Left hindlimb (tissue), 1 donor: ENCODE data around the gene GPR179.

Source experiments
- DNase-seq: peaks from one replicate; pipeline ENCODE4 v3.0.0-alpha.2; 2018

GPR179 gene

DNA sequence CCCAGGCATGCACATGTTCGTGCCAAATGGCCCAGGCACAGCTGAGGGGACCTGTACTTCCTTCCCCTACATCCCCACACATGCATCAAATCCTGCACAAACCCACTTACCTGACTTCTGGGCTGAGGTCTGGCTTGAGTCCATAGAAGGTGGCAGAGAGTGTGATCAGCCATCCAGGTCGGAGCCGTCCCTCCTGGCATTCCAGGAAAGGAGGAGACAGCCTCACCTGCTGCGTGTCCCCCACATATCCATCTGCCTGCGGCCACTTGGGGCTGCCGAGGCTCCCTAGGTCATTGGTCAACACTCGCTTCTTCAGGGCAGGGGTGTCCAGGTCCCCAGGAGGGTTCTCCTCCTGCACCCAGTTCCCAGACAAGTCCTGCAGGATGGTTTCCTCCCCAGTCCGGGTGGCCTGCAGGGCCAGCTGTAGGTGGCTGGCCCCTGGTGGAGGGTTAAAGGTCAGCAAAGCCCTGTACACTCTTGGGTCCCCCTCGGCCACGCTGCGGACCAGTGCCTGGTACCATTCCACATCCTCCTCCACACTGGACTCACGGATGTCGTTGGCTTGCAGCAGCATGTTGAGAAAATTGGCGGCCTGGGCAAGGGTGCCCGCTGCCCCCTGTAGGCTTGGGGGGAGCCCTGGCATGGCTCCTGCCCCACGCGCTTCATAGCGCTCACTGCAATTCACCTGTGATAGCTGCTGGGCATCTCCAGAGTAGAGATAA is 709 bp downstream of the GPR179 start:
- no peak for DNase-seq

GRCh38 chr17:38341035-38341721 is 2.6 kb downstream of the GPR179 start:
- no peak for DNase-seq

GRCh38 chr17:38339891-38340290 is 3.9 kb downstream of the GPR179 start:
- no peak for DNase-seq

DNA sequence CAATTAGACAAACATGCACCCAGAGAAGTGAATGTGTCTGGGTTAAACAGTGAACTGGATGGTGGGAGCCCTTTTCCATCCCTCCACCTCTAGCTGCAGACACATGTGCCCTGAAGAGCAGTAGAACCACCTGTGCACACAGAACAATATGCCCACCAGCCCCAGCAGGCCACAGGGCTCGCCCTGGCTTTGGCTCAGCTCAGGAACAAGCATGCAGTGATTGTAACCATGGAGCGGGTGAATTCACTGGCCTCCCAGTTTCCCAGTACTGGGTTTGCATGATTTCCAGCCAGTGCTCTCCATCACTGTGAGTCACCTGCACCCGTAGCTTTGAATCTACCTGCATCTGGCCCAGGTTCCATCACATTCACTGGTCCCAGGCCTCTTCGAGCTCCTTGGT is 5.2 kb downstream of the GPR179 start:
- no peak for DNase-seq

DNA sequence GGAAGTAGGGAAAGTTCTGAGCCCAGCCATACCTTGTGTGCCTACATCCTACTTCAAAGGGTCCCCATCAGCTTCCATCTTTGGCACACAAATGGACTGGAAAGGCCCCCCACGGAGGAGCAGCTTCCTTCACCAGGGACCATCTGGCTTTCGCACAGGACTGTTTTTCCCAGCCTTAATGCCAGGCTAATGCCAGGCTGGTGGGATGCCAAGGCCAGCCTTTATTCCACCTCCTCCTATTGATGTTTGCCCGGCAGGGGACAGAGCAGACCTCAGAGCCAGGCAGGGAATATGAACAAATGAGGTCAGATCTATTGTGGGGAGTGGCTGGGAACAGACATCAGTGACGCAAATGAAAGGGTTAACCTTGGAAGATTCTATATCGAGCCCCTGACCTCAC is 5.7 kb downstream of the GPR179 start:
- DNase-seq, result no peak

DNA sequence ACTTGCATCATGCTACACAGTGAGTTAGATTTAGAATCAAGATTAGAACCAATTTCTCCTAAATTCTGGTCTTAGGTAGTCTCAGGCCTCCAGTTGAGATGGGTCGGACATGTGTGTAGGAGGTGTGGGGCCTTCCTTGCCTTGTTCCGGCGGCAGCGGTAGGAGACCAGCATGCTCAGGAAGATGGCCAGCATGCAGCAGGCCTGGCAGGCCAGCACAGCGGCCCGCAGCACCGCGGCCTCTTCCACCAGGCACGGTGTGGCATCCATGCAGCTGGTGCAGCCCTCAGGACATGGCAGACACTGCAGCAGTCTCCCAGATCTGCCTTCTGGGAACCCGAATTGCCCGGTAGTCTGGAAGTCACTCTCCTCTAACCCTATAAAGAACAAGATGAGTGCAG is 6.9 kb downstream of the GPR179 start:
- DNase-seq, result no peak

GRCh38 chr17:38334480-38335364 is 9.0 kb downstream of the GPR179 start:
- peak; percentile 8 for DNase-seq

- DNase-seq, result no peak
These were observed 10.0 kb downstream of the GPR179 start for GRCh38 chr17:38333635-38334295.

DNA sequence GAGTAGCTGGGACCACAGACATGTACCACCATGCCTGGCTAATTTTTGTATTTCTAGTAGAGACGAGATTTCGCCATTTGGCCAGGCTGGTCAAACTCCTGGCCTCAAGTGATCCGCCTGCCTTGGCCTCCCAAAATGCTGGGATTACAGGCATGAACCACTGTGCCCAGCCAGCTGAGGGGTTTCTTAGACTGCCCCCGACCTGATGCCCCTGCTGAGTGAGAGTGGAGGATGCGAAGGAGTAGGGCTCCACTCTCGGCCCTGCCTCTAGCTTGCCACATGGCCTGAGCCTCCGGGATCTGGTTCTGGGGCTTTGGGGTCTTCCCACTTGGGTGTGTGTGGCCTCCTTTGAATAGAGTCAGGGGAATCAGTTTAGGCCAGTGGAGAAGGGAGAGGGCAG is 11.0 kb downstream of the GPR179 start:
- DNase-seq, result peak; percentile 5

- DNase-seq, result no peak
These were observed 12.8 kb downstream of the GPR179 start for GRCh38 chr17:38330941-38331411.

DNA sequence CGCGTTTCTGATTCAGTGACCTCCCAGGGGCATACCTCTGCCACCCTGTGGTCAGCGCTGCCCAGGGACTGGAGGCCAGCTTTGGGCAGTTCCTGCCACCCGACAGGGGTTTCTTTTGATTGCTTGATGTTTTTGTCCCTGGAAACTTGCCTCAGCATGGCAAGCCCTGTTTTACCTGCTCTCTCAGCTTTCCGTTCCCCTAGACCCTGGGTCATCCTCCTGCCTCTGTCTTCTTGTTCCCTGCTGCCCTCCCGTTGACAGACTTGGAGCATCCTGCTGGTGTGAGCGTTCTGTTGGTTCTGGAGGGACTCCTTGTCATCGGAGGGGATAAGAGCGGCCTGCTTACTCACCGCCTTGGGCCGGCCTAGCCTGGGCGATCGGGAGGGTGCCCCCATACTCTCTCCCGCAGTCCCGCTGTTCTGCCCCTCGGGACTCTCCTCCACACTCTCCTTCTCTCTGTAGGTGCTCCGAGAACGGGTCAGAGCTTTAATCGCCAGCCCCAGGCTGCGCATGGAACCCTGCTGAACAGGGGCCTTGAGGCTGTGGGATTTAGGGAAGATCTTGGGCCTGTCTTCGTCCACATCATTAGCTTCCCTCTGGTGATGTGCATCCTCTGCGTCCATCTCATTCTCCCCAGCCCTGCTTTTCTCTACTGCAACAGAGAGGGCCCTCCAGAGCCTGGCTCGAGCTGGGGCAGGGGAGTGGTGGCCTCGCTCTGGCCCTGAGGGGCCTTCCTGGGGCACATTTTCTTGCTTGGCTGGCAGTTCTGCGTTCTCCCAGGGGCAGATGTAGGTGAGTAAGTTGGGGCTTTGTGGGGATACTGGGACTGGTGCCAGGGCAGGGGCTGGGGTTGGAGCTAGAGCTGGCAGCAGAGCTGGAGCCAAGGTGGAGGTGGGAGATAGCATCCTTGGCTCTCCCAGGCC is 13.7 kb downstream of the GPR179 start:
- DNase-seq, result peak; percentile 13

DNA sequence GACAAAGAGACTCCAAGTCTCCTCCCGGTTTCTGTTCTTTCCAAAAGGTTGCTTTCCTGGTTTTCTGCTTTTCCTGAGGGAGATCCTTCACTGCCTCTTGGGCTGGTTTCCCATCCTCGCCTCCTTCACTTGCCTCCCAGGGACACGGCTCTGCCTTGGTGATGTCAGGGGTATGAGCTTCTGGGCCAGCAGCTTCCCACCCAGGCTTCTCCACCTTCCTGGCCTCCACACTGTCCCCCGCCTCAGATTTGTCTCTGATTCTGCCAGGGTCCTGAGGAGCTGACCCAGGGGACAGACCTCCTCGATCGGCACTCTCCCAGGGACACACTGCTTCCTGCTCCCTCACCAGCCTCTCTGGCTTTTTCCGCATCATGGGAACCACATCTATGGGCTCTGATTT is 14.5 kb downstream of the GPR179 start:
- DNase-seq, result no peak

- no peak for DNase-seq
These were observed 15.1 kb downstream of the GPR179 start for GRCh38 chr17:38328620-38329019.

- no peak for DNase-seq
These were observed 15.8 kb downstream of the GPR179 start for GRCh38 chr17:38327936-38328335.

GRCh38 chr17:38326996-38327792 is 16.6 kb downstream of the GPR179 start:
- no peak for DNase-seq

- no peak for DNase-seq
These were observed 18.4 kb downstream of the GPR179 start for GRCh38 chr17:38325221-38325851.

- DNase-seq, result no peak
These were observed 19.0 kb downstream of the GPR179 start for GRCh38 chr17:38324772-38325171.

- no peak for DNase-seq
These were observed 19.5 kb downstream of the GPR179 start for GRCh38 chr17:38324141-38324697.

DNA sequence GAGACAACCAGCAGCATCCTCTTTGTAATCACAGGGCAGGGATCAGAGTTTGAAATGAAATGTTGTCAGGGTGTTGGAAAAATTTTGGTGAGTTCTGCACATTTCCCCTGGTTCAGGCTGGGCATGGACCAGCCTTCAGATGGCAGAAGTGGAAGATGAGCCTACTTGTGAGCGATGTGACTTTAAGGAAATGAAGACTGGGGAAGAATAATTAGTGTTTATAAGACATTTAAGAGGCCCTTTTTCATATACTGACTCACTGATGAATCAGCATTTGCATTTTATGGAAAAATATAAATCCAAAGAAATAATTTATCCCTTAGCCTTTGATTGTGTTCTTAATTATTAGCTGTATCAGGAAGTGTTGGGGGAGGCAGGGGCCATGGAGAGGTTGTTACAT is 20.9 kb downstream of the GPR179 start:
- no peak for DNase-seq

- peak; percentile 57 for DNase-seq
These were observed 21.5 kb downstream of the GPR179 start for GRCh38 chr17:38322156-38322779.
